Stimulated activated CD4-positive, alpha-beta T cell treated with anti-CD3 and anti-CD28 coated beads, Interleukin-4, amount 100 ng/mL, for 48 hours (primary cell): ENCODE results near the gene UGT1A5.

ENCODE experiments used
- DNase-seq, 2 donors: peaks; one replicate each; pipeline ENCODE4 v3.0.0-alpha.2; 2020; ENCODE audit warnings: low read depth in 2 of 2

The UGT1A5 gene

GRCh38 chr2:233779722-233780121, 67.0 kb downstream of the UGT1A5 start:
- DNase-seq, result no peak

- DNase-seq, result no peak
These were observed 68.1 kb downstream of the UGT1A5 start for GRCh38 chr2:233780771-233781170.

GRCh38 chr2:233789554-233789953, 76.8 kb downstream of the UGT1A5 start:
- no peak for DNase-seq

- DNase-seq, result no peak
These were observed 78.6 kb downstream of the UGT1A5 start for GRCh38 chr2:233791151-233791882.

DNA sequence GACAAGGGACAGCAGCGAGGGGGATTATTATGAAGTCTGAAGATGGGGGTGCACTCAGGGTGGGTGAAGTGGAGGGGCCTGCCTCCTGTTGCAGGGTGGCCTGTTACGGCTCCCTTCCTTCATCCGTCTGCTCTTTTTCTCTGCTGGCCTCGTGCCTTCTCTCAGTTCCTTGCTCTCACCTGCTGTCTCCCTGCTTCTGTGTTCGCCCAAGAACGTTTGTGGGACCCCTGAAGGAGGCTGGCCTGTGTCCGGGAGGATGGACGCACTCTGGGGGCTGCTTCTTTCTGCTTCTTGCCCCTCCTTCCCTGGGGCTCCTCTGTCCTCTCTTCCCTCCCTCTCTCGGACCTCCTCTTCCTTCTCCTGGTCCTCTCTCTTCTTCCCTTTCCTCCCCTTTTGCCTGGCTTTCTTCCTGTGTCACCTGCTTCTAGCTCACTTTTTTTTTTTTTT, 79.2 kb downstream of the UGT1A5 start:
- no peak for DNase-seq

- DNase-seq, result no peak
These were observed 80.0 kb downstream of the UGT1A5 start for GRCh38 chr2:233792720-233793119.

- no peak for DNase-seq
These were observed 80.9 kb downstream of the UGT1A5 start for GRCh38 chr2:233793465-233794127.

DNA sequence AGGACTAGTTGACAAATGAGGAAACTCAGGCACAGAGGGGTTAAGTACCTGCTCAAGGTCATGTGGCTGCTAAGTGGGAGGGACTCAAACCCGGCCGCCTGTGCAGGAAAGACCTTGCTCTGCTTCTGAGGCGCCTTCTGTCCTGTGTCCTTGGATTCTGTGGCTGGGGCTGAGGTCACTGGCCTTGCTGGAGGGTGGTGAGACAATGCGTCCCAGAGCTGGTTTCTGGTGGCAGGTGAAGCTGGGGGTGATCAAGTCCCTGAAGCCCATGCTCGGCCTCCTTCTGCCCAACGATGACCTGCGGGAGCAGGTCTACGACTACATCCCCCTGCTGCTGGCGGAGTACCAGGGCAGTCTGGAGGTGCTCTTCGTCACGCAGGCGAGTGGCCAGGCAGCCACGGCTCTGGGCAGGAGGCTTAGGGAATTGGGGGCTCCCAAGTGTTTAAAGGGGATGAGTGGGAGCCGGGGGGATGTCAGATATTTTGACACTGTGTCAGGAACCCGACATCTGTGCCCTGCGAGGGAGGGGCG, 81.5 kb downstream of the UGT1A5 start:
- DNase-seq, result no peak

DNA sequence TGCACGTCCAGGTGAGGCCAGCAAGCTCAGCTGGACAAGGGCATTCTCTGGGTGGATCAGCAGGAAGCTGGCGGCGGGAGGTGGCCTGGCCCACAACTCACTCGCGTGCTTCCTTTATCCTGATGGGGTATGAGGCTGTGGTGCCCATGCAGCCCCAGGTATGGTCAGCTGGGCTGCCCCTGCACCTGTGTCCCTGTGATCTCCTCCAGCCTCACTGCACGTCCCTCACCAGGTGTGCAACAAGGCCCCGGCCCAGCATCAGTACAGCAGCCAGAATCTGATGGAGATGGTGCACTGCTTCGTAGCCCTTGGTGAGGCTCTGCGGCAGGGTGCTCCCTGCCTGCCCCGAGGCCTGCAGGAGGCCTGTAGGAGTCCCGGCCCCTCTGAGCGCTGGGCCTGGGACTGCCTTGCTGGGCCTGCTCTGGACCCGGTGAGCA, 83.0 kb downstream of the UGT1A5 start:
- no peak for DNase-seq

DNA sequence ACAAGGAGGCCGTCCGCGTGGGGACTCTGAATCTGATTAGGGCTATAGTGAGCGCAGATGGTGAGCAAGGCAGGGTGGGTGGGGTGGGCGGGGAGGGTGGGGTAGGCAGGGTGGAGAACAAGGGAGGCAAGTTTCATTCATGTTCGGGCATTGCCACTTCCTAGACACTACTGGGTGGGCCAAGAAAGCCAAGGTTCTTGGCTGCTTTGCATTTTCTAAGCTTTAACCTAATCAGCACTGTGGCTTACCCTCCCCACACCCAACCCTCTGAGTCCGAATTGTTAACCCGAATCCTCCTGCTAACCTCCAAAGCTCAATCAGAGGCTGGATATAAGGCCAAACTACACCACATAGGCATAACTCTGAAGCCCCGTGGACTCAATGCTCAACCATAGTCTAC, 83.5 kb downstream of the UGT1A5 start:
- no peak for DNase-seq

DNA sequence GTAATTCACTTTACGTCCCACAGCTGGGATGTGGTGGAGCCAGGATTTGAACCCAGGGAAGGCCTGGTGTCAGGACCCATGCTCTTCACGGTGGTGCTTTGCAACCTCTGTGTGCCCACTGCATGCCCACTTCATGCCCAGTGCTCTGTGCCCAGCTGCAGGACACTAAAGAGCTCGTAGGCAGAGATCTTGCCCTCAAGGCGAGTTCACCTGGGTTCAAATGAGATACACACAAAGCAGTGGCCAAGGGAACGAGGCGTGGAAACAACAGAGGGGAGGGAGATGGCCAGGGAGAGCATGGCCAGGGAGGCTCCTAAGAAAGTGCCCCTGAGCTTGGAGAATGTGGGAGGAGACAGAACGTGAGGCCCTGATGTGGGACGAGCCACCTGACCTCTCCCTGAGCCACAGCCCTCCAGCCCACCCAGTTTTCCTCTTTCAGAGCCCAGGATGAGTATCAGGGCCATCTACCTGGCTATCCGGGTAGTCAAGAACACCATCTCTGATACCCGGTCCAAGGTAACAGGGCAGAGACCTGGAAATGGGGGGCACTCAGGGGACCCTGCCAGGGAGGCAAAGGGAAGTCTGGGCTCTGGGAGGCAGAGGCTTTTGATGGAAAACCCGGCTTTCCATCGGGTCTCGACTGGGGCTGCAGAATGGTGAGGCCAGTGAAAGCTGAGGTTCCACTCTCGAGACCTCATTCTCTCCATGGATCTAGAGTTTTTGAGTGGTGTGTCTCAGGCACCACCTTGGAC, 85.8 kb downstream of the UGT1A5 start:
- no peak for DNase-seq

DNA sequence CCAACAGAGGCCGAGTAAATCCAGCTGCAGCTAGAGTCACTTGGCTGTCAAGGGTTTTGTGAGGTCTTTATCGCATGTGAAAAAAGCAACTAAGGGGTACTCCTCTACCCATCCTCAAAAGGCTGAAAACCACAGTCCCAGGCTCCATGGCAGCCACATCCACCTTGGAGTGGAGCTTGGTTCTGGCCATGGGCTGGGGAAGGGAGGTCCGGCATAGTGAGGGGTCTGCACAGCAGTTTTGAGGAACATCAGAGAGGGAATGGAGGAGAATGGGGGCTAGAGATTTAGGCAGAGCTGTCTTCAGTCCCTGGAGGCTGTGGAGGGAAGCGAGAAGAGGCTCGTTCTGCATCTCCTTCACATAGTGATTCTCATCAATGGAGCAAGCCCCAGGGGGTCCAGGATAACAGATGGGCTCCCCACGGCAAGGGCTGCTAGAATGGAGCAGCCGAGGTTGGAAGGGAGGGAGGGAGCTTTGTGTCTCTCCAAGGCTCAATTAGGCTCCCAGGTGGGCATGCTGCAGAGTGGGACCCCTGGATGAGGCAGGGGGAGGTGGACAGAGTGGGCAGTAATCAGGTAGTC, 86.5 kb downstream of the UGT1A5 start:
- DNase-seq, result no peak

DNA sequence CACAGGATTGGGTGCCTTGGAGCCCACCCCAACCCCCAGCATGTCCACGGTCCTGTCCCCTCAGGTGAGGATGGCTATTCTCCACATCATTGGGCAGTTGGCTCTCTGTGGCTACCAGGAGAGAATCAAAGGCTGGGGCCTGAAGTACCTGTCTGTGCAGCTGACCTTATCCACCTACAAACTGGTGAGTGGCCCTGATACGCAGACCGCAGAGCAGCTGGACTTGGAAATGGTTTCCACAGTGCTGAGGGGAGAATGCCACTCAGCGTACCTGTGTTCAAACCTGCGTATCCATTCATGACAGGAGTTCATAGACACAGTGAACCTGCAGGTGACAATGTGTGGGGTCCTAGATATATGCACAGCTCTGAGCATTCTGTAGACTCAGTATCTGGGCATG, 87.0 kb downstream of the UGT1A5 start:
- DNase-seq, result no peak

DNA sequence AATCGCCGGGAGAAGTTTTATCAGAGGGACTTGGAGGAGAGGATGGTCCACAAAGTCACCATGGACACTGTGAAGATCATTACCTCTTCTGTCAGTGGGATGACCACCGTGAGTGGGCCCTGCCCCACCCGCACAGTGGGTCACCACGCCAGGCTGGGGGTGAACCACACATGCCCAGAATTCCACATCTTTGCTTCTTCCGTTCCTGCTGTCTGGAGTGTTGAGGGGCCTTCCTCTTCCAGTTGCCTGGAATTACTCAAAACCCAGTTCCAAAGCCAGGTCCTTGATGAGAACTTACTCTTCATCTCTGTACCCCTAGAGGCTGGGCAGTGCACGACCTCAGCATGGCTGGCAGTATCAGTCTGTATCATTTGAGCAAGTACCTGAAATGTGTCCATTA, 87.5 kb downstream of the UGT1A5 start:
- no peak for DNase-seq

DNA sequence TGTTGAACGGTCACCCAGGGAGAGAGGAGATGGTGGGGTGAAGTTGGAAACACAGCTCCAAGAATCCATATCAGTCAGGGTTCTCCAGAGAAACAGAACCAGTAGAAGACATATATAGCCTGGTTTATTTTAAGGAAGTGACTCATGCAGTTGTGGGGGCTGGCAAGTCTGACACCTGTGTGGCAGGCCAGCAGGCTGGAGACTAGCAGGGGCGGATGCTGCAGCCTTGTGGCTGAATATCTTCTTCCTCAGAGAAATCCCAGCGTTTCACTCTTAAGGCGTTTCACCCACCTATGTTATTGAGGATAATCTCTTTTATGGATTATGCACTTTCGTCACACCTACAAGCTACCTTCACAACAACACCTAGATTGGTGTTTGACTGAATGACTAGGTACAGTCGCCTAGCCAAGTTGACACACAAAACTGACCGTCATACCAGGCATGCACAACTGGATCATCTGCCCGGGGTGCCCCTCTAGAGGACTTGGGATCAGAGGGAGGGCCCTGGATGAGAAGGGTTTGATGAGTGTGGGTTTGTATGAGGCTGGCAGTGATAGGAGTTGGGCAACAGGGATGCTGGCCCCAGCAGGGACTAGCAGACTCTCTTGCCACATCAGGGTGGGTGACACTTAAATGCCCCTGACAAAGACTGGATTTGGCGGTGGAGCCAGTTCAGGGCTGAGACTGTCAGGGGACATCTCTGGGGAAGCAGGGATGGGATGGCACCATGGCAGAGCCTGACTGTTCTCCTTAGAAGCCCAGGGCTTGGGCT, 88.8 kb downstream of the UGT1A5 start:
- DNase-seq, result no peak

DNA sequence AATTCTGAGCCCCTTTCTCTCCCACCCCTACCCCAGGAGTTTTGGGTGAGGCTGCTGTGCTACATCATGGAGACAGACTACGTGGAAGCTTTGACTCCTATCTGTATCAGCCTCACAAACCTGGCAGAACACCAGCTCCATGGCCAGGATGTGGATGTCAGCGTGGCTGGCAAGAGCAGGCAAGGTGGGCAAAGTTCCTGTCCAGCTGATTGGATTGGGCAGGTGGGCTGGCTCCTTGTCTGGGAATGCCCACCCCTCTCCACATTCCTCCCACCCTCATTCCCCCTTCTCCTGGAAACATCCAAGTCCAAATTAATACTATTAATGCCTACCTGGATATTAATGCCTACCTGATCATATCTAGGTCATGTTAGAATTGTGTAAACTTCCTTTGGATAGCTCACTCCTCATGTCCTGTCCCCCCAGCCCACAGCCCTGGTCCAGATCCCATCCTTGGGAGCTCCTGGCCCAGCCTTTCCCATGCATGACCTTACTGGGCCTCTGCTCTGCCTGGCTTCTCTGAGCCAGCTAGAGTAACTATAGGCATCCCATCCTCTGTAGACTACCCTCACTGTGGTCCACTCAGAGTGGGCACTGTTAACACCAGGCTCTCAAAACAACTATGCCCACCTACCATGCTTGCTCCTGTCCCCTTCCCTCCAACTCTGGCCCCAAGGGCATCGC, 89.6 kb downstream of the UGT1A5 start:
- no peak for DNase-seq

DNA sequence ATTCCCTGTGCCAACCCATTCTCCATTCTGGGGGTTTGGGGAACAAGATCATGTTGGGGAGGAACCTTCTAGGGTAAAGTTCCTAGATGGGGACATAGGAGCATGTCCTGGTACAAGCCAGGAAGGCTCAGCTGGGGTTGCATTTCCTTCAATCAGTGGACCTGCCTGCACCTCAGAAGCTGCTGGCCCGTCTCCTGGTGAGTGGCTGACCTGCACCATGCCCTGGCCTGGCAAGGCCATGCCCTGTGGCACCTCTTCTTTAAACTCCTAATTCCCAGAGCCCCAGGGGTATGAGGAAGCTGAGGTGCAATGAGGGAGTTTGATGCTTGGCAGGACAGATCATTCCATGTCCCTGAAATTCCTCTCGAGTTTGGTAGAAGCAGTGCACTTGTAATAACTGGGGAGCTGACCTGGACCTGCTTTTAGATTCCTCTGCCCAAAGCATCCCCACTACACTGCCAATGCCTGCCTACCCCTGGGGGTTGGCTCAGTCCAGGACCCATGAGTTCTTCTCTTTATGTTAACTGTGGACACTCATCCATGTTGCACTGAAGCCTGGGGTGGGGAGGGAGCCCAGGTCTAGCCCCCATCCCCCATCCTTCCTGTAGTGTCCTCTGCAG, 90.7 kb downstream of the UGT1A5 start:
- DNase-seq, result no peak

- DNase-seq, result no peak
These were observed 91.3 kb downstream of the UGT1A5 start for GRCh38 chr2:233803994-233804393.

- DNase-seq, result no peak
These were observed 94.6 kb downstream of the UGT1A5 start for GRCh38 chr2:233807215-233807865.
